Ureter (tissue), 1 donor: ENCODE results near the gene PRKD3. TPM values are rescaled to one million over a fixed set of nuclear protein-coding genes. Genes with fewer than 3 reads are reported as not detected.
A peak's percentile ranks its signal among the peaks of the same experiment; 100 is the strongest.

Source experiments
- DNase-seq: peaks from one replicate; pipeline ENCODE4 v3.0.0-alpha.2; 2020; ENCODE audit warnings: low spot score
- total RNA-seq: library from RNA; stranded (reverse); gene quantifications from one replicate; pipeline ENCODE4 v1.2.4, GENCODE V29; 2023
- donor health status: DM: yes; HTN: yes; CAD: no.

Gene PRKD3
- total RNA-seq, 1 donor from 2014 or later: 43.3 TPM

- DNase-seq: no peak
These were observed 19.2 kb upstream of the PRKD3 start for GRCh38 chr2:37343537-37344434.

GRCh38 chr2:37342591-37343220, 18.1 kb upstream of the PRKD3 start:
- DNase-seq: no peak

GRCh38 chr2:37340637-37341036, 16.0 kb upstream of the PRKD3 start:
- DNase-seq: no peak

- no peak for DNase-seq
These were observed 14.3 kb upstream of the PRKD3 start for GRCh38 chr2:37338933-37339332.

GRCh38 chr2:37337620-37338280, 13.1 kb upstream of the PRKD3 start:
- DNase-seq: no peak

GRCh38 chr2:37335604-37336003, 11.0 kb upstream of the PRKD3 start:
- no peak for DNase-seq

- no peak for DNase-seq
These were observed 8.6 kb upstream of the PRKD3 start for GRCh38 chr2:37333256-37333655.

- no peak for DNase-seq
These were observed 7.9 kb upstream of the PRKD3 start for GRCh38 chr2:37332560-37332959.

GRCh38 chr2:37330681-37331080, 6.0 kb upstream of the PRKD3 start:
- no peak for DNase-seq

GRCh38 chr2:37326866-37327634, 2.4 kb upstream of the PRKD3 start:
- no peak for DNase-seq

- DNase-seq: no peak
These were observed 1.7 kb upstream of the PRKD3 start for GRCh38 chr2:37326285-37326684.

GRCh38 chr2:37325625-37326071, 1.0 kb upstream of the PRKD3 start:
- no peak for DNase-seq

- DNase-seq: peak; percentile 83
These were observed 172 bp downstream of the PRKD3 start for GRCh38 chr2:37324536-37324785.

GRCh38 chr2:37323781-37324535, 675 bp downstream of the PRKD3 start:
- no peak for DNase-seq

- DNase-seq: no peak
These were observed 1.4 kb downstream of the PRKD3 start for GRCh38 chr2:37323176-37323780.

GRCh38 chr2:37322368-37322767, 2.3 kb downstream of the PRKD3 start:
- no peak for DNase-seq

GRCh38 chr2:37321029-37321682, 3.5 kb downstream of the PRKD3 start:
- DNase-seq: no peak

GRCh38 chr2:37319754-37320609, 4.7 kb downstream of the PRKD3 start:
- no peak for DNase-seq

- DNase-seq: no peak
These were observed 6.2 kb downstream of the PRKD3 start for GRCh38 chr2:37318401-37318800.
